T-helper 22 cell (primary cell): ENCODE data around the gene MED15.
"Not testable (repeated sequence)": the region's sequence is repeated elsewhere in the genome, so short reads cannot be mapped to it uniquely, and the experiment has no call there.

Experiments
- DNase-seq: peaks from one replicate; pipeline ENCODE4 v3.0.0-alpha.2; 2020; ENCODE audit warnings: low read depth

Gene MED15

GRCh38 chr22:20484948-20485683 lies 22.3 kb upstream of the MED15 start:
- no peak for DNase-seq

GRCh38 chr22:20486229-20486628 lies 21.2 kb upstream of the MED15 start:
- no peak for DNase-seq

DNA sequence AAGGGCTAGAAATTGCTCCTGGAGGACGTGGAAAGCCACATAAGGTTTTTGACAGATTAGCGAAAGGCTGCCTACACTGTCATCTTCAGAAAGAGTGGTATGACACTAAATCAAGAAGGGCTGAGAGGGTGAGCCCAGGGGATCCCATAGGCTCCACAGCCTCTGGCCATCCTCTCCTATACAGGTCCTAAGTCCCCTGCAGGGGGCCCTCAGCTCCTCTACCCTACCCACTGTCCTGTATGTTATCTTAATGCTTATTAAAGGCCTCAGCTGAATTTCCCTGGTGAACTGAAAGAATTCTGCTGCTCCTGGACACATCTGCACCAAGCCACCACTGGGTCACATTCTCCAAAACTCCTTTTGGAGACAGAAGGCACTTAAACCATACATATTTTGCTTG lies 19.7 kb upstream of the MED15 start:
- no peak for DNase-seq

GRCh38 chr22:20488946-20489345 lies 18.5 kb upstream of the MED15 start:
- DNase-seq: no peak

GRCh38 chr22:20490183-20490940 lies 17.0 kb upstream of the MED15 start:
- no peak for DNase-seq

- no peak for DNase-seq
These were observed 16.5 kb upstream of the MED15 start for GRCh38 chr22:20490941-20491307.

GRCh38 chr22:20491346-20491745 lies 16.1 kb upstream of the MED15 start:
- DNase-seq: no peak

DNA sequence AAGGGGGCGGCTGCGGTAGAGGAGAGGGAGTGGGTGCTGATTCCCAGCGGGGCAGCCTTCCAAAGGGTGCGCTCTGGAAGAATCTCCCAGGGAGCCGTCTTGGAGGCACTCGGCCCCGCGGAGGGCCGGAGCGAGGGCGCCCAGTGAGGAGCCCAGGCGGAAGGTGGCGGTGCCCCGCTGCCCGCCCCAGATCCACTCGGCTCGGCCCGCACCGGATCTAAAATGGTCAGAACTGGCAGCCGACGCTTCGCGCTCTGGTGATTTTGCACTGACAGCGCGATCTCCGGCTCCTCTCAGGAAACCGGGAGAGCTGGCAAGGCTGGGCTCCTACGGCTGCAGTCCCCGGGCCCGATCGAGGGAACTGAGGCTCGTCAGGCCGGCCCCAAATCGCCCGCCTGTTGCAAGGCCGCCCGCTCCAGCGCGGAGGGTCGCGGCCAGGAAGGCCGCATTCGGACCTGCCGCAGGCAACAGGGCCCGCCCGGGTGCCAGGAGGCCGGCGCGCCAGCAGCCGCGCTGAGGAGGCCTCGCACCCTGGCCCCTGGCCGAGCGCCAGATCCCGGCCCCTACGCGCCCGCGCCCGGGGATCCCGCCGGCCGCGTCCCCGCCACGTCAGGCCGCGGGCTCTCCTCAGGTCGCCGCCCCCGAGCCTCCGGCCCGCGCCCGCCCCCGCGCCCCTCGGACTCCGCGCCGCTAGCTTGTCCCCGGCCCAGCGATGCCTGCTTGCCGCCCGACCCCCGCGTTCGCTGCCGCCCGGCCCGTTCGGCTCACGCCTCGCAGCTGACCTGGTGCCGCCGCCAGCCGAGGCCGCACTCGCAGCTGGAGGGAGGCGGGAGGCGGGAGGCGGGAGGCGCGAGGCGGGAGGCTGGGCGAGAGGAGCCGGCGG lies 12.2 kb upstream of the MED15 start, which contains the start of gene KLHL22:
KLHL22 (minus strand) TSS at position 818 of the 883 bp plus-strand sequence. CDS start 6,584 bp downstream, outside the sequence.
- DNase-seq: no peak

DNA sequence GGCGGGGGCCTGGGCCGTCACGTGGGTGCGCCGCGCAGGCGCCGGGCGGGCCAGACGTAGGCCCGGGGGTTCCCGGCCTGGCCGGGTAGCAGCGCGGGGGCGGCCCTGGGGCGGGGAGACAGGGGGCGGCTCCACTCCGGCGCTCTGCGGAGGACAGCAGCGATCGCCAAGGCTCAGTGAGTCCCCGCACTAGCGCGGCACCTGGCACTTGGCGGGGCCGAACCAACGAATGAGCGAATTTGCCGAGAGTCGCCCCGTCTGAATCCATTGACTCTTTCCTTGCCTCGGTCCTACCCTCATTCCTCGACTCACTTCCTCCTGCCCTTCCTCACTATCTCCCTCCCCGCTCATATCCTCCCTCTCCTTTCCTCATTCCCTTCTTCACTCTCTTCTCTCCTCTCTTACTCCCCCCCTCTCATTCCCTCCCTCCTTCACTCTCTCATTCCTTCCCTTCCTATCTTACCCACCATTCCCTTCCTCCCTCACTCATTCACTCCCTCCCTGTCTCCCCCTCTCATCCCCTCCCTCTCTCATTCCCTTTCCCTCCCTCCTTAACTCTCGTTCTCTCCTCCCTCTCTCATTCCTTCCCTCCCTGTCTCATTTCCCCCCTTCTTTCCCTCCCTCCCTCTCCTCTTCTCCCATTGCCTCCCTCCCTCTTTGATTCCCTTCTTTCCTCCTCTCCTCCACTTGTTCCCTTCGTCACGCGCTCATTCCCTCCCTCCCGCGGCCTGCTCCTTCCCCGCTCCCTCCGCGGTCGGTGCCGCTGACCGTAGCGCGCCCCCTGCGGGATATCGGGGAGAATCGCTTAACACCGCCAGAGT lies 11.3 kb upstream of the MED15 start:
- peak; percentile 87 for DNase-seq

DNA sequence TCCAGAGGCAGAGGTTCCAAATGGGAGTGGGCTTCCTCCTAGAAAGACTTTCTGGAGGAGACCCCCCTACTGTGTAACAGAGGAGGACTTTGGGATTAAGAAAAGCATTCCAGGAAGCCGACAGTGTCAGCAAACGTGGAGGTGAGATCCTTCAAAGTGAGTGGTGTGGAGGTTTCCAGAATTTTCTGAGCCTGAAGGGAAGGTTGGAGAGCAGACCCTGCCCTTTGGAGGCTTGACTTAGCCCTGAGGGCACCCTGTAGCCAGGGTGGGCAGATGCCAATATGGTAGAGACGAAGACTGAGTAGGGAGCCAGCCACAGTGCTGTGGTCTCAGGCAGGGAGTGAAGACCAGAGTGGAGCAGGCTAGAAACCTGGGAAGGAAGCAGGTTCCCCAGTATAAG lies 10.0 kb upstream of the MED15 start:
- no peak for DNase-seq

GRCh38 chr22:20498913-20499312 lies 8.5 kb upstream of the MED15 start:
- no peak for DNase-seq

- no peak for DNase-seq
These were observed 7.6 kb upstream of the MED15 start for GRCh38 chr22:20499769-20500168.

GRCh38 chr22:20503816-20504215 lies 3.6 kb upstream of the MED15 start:
- no peak for DNase-seq

DNA sequence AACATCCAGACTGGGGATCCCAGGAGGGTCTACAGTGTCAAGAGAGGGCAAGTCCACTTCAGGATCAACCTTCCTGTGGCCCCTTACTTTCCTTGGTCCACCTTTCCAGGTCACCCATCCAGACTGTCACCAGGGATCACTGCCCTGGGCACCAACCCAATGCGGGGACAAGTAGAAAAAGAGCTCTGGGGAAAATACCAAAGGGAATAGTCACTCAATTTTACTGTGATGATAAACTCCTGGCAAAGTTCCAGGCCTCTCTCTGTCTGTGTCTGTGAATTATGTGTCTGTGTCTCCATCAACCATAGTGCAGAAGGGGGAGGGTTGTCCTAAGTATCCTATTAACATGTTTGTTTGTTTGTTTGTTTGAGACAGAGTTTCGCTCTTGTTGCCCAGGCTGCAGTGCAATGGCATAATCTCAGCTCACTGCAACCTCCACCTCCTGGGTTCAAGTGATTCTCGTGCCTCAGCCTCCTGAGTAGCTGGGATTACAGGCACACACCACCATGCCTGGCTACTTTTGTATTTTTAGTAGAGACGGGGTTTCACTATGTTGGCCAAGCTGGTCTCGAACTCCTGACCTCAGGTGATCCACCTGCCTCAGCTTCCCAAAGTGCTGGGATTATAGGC lies 3.0 kb upstream of the MED15 start:
- DNase-seq: not testable (repeated sequence)

GRCh38 chr22:20506543-20507252 lies 712 bp upstream of the MED15 start:
- no peak for DNase-seq

DNA sequence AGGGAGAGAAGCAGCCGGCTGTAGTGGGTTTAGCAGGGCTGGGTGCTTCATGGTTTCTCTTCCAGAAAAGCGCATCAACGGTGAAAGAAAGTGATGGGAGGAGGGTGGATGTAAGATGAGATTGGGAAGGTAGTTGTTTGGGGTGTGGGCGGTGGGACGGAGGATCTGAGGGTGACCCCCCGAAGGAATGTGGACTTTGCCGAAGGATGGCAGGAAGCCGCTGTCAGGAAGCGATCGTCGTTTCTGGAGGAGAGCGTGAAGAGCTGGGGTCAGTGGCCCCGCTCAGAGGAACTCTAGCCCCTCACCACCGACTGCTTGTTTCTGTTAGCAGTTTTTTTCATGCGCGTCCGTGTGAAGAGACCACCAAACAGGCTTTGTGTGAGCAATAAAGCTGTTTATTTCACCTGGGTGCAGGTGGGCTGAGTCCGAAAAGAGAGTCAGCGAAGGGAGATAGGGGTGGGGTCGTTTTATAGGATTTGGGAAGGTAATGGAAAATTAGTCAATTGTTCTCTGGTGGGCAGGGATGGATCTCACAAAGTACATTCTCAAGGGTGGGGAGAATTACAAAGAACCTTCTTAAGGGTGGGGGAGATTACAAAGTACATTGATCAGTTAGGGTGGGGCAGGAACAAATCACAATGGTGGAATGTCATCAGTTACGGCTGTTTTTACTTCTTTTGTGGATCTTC lies 801 bp downstream of the MED15 start:
- DNase-seq: not testable (repeated sequence)

DNA sequence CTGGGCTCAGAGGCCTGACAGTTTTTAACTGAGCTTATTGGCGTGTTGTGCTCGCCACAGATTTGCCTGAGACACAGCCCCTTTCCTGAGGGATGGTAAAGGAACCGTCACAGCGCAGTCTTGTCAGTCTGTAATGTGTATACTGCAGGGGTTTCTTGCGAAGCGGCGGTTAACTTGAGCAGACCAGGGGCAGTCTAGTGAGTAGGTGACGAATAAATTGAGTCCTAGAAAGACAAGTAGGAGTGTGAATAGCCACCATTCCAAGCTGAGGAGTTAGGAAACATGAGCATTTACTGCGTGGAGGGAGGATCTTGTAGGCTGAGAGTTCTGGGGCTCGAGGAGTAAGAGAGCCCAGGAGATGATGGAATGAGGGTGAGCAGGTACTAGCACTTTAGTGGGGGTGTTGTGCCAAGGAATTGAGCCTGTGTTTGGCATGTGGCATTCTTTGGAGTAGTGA lies 1.4 kb downstream of the MED15 start:
- DNase-seq: no peak

DNA sequence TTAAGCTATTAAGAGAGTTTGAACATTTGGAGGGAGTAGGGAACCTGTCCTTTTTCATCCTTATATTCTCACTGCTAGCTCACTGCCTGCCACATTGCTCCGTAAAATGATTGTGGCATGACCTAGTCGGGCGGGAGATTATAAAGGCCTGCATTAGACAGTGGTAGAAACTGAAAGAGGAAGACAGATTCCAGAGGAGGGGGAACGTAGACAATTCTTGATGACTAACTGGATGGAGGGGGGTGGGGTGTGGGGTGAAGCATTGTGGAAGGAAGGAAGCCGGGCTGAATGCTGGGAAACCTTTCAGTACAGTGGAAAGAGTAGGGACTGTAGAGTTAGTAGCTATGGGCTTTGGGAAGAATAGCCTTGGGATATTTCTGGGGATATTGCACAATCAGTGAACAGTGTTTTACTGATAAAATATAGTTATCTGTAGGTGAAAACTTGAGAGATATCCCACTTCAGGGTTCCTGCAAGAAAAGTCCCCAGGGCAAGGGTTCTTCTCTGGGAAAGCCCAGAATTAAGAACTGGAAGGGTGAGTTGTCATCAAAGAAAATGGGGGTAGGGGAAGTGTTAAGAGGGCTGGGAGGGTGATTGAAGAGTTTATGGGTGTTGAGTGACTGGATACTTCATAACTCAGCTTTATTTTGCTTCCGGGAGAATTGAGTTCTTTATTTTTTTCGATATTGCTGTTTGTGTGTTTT lies 2.1 kb downstream of the MED15 start:
- peak; percentile 51 for DNase-seq
